A549 (cell line): ENCODE measurements around the gene POMC. TPM values are rescaled to one million over a fixed set of nuclear protein-coding genes. Genes with fewer than 3 reads are reported as not detected.

Experiments
- ATAC-seq, 2 experiments: fragments of 200-7000 bp in 1 of 2; fragments of >200 bp in 1 of 2; cut with Nextera tagmentation in 1 of 2; cut with Tn5 transposase in 1 of 2; 3 replicates each; pipeline versions ENCODE4 v1.8.0 to v1.9.1; 2018 to 2020; ENCODE audit warnings: mild to moderate bottlenecking in 1 of 2, moderate library complexity in 1 of 2
- CTCF ChIA-PET: fragments of 300-600 bp; sonication (Branson Sonifier 250); formaldehyde crosslinking; extraction: SDS; loops from one replicate; lab custom pipeline; 2021; ENCODE audit warnings: antibody characterized with exemption, inconsistent platforms; lab: Yijun Ruan, JAX
- POLR2A ChIA-PET: fragments of 350-600 bp; formaldehyde crosslinking; extraction: SDS; loops from one replicate; lab custom pipeline; 2021; ENCODE audit warnings: antibody characterized with exemption, inconsistent platforms; lab: Yijun Ruan, JAX
- DNase-seq, 2 experiments: peaks; one replicate each; pipeline versions ENCODE4 v3.0.0 to v3.0.0-alpha.2; 2011 to 2016; ENCODE audit warnings: low read depth in 1 of 2, low spot score in 1 of 2
- FAIRE-seq: peaks from 2 replicates; lab custom pipeline; 2011; peaks lifted over from hg19 to GRCh38; lab: Jason Lieb, UNC
- H3K27ac ChIP-seq, 2 experiments: fragments of >200 bp; sonication (Bioruptor Twin); formaldehyde crosslinking; 3 replicates each; pipeline ENCODE4 v1.5.1; 2016 to 2017
- H3K4me1 ChIP-seq: fragments of >200 bp; sonication (Bioruptor Twin); formaldehyde crosslinking; 3 replicates; pipeline ENCODE4 v1.6.1; 2016
- H3K4me2 ChIP-seq: fragments of >200 bp; sonication (Bioruptor Twin); formaldehyde crosslinking; 3 replicates; pipeline ENCODE4 v1.6.1; 2016
- H3K4me3 ChIP-seq: fragments of >200 bp; sonication (Bioruptor Twin); formaldehyde crosslinking; 3 replicates; pipeline ENCODE4 v1.5.1; 2016
- H3K9me3 ChIP-seq: fragments of >200 bp; sonication (Bioruptor Twin); formaldehyde crosslinking; 3 replicates; pipeline ENCODE4 v1.6.1; 2016
- ATOH8 ChIP-seq: fragments of 250-450 bp; sonication (Bioruptor Pico); IDR thresholded peaks from 2 replicates; pipeline ENCODE4 v1.5.0; 2020; ENCODE audit warnings: low read depth, mild to moderate bottlenecking, moderate library complexity
- EHF ChIP-seq: fragments of 250-450 bp; sonication (Bioruptor Pico); IDR thresholded peaks from 2 replicates; pipeline ENCODE4 v1.5.0; 2020; ENCODE audit warnings: mild to moderate bottlenecking
- FOXS1 ChIP-seq: fragments of 250-450 bp; sonication (Bioruptor Pico); IDR thresholded peaks from 2 replicates; pipeline ENCODE4 v1.5.0; 2020; ENCODE audit warnings: mild to moderate bottlenecking, moderate library complexity
- GATA3 ChIP-seq: IDR thresholded peaks from 2 replicates; pipeline ENCODE4 v1.6.1; 2012; ENCODE audit warnings: borderline replicate concordance
- HMGXB4 ChIP-seq: fragments of 250-450 bp; sonication (Bioruptor Pico); IDR thresholded peaks from 2 replicates; pipeline ENCODE4 v1.5.0; 2021; ENCODE audit warnings: mild to moderate bottlenecking, moderate library complexity, borderline replicate concordance
- JUNB ChIP-seq: fragments of >200 bp; sonication (Bioruptor Twin); formaldehyde crosslinking; IDR thresholded peaks from 2 replicates; pipeline ENCODE4 v1.6.1; 2016
- KDM1A ChIP-seq: fragments of 200-600 bp; sonication (generic); IDR thresholded peaks from 2 replicates; pipeline ENCODE4 v1.6.1; 2016; ENCODE audit warnings: low read depth, mild to moderate bottlenecking
- PBX3 ChIP-seq: IDR thresholded peaks from 2 replicates; pipeline ENCODE4 v1.6.1; 2012
- POLR2AphosphoS2 ChIP-seq: conservative IDR thresholded peaks from 2 replicates; pipeline ENCODE4 v1.6.1; 2012; ENCODE audit warnings: low read length, improper control_type of control experiment, inconsistent platforms
- RAD21 ChIP-seq, 2 experiments: fragments of >200 bp in 1 of 2; sonication (Bioruptor Twin) in 1 of 2; formaldehyde crosslinking in 1 of 2; IDR thresholded peaks in 1 of 2; conservative IDR thresholded peaks in 1 of 2; 2 replicates in 1 of 2; 3 replicates in 1 of 2; pipeline ENCODE4 v1.6.1; 2012 to 2018; ENCODE audit warnings: inconsistent platforms in 1 of 2
- REST ChIP-seq: fragments of 200-600 bp; sonication (generic); IDR thresholded peaks from 2 replicates; pipeline ENCODE4 v1.6.1; 2016; ENCODE audit warnings: antibody characterized with exemption, mild to moderate bottlenecking, moderate library complexity
- ZC3H11A ChIP-seq: fragments of 450-650 bp; IDR thresholded peaks from 2 replicates; pipeline ENCODE4 v1.6.1; 2014; ENCODE audit warnings: antibody characterized with exemption, mild to moderate bottlenecking
- WGBS: methylation state at CpG from one replicate; pipeline ENCODE4 v1.1.6; 2017; ENCODE audit errors: missing lambda C conversion rate; 5-methylcytosine and 5-hydroxymethylcytosine counted together
- polyA plus RNA-seq, 4 experiments: library from polyadenylated mRNA; depleted of rRNA in 3 of 4; stranded (reverse); fragments of >200 nt; fragmentation: RNase III in 1 of 4; extraction: RNeasy Plus Mini Kit Qiagen cat#74134 plus additional on column Dnase treatment in 1 of 4; gene quantifications; 2 replicates in 3 of 4; 3 replicates in 1 of 4; pipeline ENCODE4 v1.2.3, GENCODE V29; 2011 to 2017

POMC gene
- polyA plus RNA-seq, 2 of the 4 experiments (the other 2 are of a cell fraction), result not detected

- 55% methylated on average over 12 of the region's 12 CpGs for WGBS
- no peak overlapping the region for H3K4me2 ChIP-seq
Observed at GRCh38 chr2:25197336-25198208, 29.2 kb upstream of the POMC start.

More at GRCh38 chr2:25197336-25198208, 29.2 kb upstream of the POMC start:
- H3K4me3 ChIP-seq, result no peak overlapping the region
- DNase-seq (no peak), ATAC-seq (no peak), FAIRE-seq (no peak)
- no peaks in the 10 kb centered on the region for H3K9me3 ChIP-seq
- ChIA-PET POLR2A (interaction anchor here (0.7 to 0.8 kb wide), 2 partner anchors 222 to 224 kb away, joined by 3 to 10 read pairs; no protein-coding TSS in a partner anchor), CTCF (interaction anchor here (0.6 to 4.9 kb wide), 39 partner anchors 10 to 1675 kb away, joined by 3 to 87 read pairs (median 5); partner anchors contain the start of gene POMC)
- H3K4me1 ChIP-seq, result no peaks in the 10 kb centered on the region
- no peak for TF ChIP-seq POLR2AphosphoS2
- TF ChIP-seq GATA3, result no peak
- TF ChIP-seq EHF (CRISPR knock-in tag), result no peak
- TF ChIP-seq PBX3, result no peak
- TF ChIP-seq HMGXB4 (CRISPR knock-in tag), result no peak
- TF ChIP-seq ATOH8, result no peak
- no peak for TF ChIP-seq ZC3H11A
- no peak for TF ChIP-seq FOXS1 (CRISPR knock-in tag)
- TF ChIP-seq RAD21 (conservative IDR thresholded peaks at IDR 0.05 in 1 of 2, IDR thresholded peaks at IDR 0.05 in 1 of 2), result no peak
- TF ChIP-seq KDM1A, result no peak
- no peak for TF ChIP-seq REST
- no peak for TF ChIP-seq JUNB
- no peak overlapping the region for H3K27ac ChIP-seq
